Measurements from ENCODE around the gene THADA.

The THADA gene

DNA sequence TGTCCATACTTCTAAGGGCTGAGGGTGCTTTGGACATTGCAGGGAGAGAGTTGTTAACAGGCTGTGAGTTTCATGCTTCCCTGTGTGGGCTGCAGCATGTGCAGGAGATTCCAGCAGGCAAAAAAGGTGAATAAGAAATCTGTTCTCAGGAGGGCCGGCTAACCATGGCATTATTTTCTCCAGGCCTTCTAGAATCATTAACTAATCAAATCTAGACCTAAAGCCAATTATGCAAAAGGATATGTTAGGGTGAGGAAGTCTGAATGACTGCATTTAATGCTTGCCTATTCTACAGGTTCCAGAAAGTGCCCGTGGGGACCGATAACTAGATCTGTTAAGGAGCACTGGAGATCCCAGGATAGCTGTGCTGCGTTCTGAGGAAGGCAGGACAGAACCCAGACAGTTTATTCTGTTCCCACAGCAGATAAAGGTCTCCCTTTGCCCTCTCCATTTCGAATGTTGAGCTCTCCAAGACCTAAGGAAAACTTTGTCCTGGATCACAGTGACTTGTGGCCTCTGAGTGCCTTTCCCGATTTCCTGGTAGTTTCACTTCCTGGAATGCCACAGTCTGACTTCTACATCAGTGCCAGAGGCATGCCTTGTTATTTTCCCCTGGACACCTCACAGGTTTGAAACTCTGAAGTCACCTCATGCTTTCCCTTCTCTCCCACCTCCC, 319.4 kb downstream of the THADA start:
- no peak for DNase-seq (ENCODE audit: low spot score)

GRCh38 chr2:43274721-43275120, 321.1 kb downstream of the THADA start:
- DNase-seq (ENCODE audit: low spot score): no peak

GRCh38 chr2:43274055-43274454, 321.8 kb downstream of the THADA start:
- DNase-seq (ENCODE audit: low spot score): no peak

DNA sequence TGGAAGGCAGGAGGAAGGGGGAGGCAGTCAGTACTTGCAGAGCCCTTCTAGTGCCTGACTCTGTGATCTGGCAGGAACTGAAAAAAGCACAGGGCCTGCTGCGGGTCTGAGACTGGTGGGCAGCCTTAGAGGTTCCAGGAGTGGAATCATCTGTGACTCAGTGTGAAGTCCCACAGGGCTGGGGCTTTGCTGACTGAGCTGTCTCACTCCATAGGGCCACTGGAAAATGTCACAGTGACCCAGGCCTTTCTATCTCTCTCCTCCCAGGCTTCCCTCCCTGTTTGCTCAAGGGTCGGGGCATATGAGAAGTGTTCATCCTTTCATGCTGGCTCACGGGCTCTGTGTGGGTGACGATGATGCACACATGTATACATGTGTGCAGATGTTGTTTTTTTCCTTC, 322.3 kb downstream of the THADA start:
- peak; percentile 63 for DNase-seq (ENCODE audit: low spot score)

- DNase-seq (ENCODE audit: low spot score): no peak
These were observed 324.8 kb downstream of the THADA start for GRCh38 chr2:43270930-43271615.

GRCh38 chr2:43270461-43270860, 325.4 kb downstream of the THADA start:
- DNase-seq (ENCODE audit: low spot score): no peak

DNA sequence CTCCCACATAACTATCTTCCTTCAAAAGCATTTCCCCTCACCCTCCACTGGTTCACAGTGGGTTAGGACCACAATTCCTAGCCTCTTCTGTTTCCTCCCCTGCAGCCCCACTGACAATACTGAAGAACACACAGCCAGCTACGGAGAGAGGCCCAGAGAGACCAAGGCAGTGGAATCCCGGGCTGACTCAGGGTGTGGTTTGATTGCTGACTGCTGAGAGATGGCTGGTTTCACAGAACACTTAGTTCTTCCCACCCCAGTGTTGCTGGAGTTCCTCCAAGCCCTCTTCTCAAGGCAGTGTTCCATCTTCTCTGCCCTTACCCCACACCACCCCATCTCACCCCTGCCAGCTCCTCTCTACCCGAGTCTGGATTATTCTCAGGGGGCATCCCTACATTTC, 326.1 kb downstream of the THADA start:
- DNase-seq (ENCODE audit: low spot score): peak; percentile 87

GRCh38 chr2:43269074-43269572, 326.7 kb downstream of the THADA start:
- DNase-seq (ENCODE audit: low spot score): peak; percentile 93

DNA sequence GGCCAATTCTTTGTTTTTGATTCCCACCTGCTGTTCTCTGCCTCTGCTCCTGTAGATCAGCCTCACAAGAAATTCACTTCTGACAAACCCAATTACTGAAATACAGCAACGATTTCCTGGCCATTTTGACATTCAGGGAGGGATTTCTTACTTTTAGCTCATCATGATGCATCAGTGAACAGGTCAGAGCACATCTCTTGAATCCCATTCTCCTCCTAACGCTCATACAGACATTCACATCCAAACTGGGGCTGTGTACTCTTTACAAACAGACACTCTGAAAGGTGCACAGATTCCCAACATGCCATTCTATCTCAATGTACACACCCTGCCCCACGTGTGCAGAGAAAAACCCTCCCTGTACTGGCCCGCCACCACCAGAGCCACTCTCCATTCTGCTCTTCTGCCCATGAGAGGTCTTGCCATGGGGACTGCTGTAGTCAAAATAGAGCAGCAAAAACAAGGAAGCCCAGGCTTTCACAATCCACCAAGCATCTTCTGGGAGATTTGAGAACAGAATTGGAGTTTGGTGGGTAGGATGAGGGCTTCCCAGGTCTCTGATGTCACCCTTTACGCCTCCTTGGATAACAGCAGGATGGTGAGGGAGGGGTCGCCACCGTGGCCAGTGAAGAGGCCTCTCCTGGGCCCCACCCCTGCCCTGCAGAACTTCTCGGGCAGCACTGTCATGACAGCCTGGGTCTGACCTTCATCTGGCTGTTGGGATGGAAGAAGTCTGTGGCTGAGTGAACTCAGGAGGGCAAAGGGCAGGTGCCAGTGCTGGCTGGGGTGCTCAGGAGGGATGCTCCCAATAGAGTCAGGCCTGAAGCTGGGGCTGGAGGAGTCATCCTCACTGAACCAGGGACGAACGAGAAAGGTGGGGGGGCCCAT, 327.5 kb downstream of the THADA start:
- DNase-seq (ENCODE audit: low spot score): no peak

DNA sequence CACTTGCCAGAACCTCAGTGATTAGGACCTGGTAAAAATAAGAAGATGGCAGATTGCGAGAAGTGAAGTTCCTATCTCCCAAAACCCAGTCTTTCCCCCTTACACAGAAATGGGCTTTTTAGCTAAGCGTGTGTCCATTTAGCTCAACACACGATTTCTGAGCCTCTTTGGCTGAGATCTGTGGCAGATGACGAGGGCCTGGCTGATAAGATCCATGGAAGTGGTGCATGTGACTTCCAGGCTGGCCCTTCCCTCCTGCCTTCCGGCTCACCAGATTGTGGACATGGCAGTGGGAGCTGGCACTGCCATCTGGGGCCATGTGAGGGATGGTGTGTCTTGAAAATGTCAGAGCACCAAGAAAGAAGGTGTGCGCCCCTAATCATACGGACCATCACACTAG, 328.5 kb downstream of the THADA start:
- no peak for DNase-seq (ENCODE audit: low spot score)

- no peak for DNase-seq (ENCODE audit: low spot score)
These were observed 329.1 kb downstream of the THADA start for GRCh38 chr2:43266711-43267111.

DNA sequence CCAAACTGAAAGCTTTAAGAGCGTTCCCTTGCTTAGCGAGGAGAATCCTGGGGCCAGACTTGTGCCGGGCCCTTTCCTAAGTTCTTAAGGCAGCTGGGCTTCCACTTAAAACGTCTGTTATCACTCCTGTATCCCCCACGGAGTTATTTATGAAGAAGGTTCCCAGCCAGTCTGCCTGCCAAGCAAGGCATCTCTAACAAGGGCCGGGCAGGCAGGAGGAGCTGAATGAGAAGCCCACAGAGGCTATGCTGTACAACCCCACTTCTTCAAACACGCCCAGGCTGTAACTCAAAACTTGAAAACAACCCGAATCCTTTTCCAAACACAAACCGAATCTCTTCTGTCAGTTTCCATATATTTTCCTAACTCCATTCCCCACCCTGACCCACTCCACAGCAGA, 330.4 kb downstream of the THADA start:
- DNase-seq (ENCODE audit: low spot score): no peak

- peak; percentile 61 for DNase-seq (ENCODE audit: low spot score)
These were observed 330.8 kb downstream of the THADA start for GRCh38 chr2:43265001-43265400.

DNA sequence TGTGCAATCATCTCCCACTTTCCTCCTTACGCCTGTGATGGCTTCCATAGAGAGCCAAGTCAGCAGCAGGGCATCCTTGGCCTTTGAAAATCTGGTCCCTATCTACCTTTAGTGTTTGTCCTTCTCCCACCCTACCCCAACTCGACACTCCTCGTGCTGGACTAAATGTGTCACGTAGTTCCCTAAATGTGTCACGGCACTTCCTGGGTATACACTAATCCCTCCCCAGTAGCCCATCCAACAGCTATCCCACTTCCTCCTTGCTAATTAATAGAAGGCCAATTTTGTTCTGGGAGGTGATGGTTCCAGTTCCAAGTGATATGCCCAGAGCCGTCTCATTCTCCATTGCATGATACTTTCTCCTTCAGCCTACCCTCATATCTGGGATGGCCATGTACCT, 332.9 kb downstream of the THADA start:
- no peak for DNase-seq (ENCODE audit: low spot score)

DNA sequence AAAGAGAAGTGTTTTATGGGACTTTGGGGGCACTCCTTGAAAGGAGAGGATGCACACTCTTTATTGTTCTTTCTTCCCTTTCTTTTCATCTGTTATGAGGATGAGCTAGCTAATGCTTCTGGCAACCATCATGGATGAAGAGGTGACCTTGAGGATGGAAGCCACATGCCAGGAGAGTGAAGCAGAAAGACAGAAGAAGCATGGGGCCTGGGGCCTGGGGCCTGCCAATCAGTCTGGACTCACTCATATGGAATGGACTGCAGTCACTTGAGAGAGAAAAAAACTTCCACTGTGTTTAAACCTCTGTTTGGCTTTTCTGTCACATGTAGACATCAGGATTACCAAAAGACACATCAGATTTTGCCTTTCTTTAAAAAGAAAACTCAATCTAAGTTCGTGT, 333.6 kb downstream of the THADA start:
- DNase-seq (ENCODE audit: low spot score): no peak

- DNase-seq (ENCODE audit: low spot score): no peak
These were observed 336.3 kb downstream of the THADA start for GRCh38 chr2:43259512-43259911.

- no peak for DNase-seq (ENCODE audit: low spot score)
These were observed 337.2 kb downstream of the THADA start for GRCh38 chr2:43258547-43259156.

- DNase-seq (ENCODE audit: low spot score): no peak
These were observed 340.4 kb downstream of the THADA start for GRCh38 chr2:43255296-43255910.

- DNase-seq (ENCODE audit: low spot score): no peak
These were observed 341.5 kb downstream of the THADA start for GRCh38 chr2:43254331-43254730.

DNA sequence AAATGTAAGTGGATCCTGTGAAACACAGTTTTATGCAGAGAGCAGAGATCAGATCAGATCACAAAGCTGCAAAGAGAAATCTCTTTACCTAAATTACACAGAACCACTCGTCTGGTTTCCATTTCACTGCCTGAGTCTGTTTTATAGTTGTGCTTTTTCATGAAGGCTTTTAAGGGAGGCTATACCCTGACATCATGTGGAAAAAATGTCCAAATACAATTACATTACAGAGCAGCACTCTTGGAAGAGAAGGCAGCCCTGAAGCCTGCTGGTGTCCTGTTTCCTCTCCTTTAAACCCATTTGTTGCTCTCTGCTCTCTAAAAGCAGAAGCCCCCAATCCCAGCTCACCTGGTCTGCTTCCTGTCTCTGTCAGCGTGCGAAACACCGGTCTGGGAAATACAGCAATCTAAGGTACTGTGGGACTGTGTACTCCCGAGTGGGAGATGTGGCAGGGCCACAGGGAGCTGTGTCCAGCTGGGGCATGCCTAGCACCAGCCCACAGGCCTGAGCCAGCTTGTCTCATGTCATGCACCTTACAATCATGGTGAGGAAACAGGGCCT, 344.6 kb downstream of the THADA start:
- peak; percentile 75 for DNase-seq (ENCODE audit: low spot score)

- DNase-seq (ENCODE audit: low spot score): no peak
These were observed 345.8 kb downstream of the THADA start for GRCh38 chr2:43250015-43250414.
